Right ventricle myocardium superior (tissue), 1 donor: ENCODE results near the gene SPDEF. TPM values are rescaled to one million over a fixed set of nuclear protein-coding genes. Genes with fewer than 3 reads are reported as not detected.
A peak's percentile ranks its signal among the peaks of the same experiment; 100 is the strongest.

Experiments
- ATAC-seq: fragments of 200-7000 bp; cut with Tn5 transposase; one replicate; pipeline ENCODE4 v1.9.1; 2020; ENCODE audit warnings: mild to moderate bottlenecking; ENCODE audit not compliant: poor library complexity
- DNase-seq: peaks from one replicate; pipeline ENCODE4 v3.0.0-alpha.2; 2020
- intact Hi-C: fragments of 100-400 bp; cut with DNase I; formaldehyde crosslinking; loops from one replicate; pipeline ENCODE4 v1.11.2; 2022
- total RNA-seq: library from RNA; stranded (reverse); fragmentation: NEBNext Ultra II Directional; extraction: Animal tissue kit (Norgen Biotek cat#: 25700); gene quantifications from one replicate; pipeline ENCODE4 v1.2.1, GENCODE V29; 2021
- donor health status: DM: no; HTN: yes; CAD: no; lungs with severe emphysema.

The SPDEF gene
- total RNA-seq, 1 donor from 2014 or later, result not detected

DNA sequence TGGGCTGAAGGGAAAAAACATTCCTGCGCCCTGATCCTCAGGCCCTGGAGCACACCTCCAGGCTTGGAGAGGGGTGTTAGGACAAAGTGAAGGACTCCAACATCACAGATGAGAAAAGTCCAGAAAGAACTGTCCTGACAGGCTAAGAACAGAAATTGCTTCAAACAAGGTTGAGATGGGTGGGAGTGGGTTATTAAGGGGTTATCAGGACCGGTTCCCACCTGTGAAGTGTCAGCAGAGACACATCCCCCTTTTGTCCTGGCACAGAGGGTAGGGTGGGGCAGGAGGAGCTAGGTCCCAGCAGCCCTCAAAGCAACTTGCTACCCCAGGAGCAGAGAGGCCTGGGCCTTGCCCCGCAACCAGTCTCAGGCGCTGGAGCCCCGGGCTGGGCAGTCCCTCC is 3.5 kb downstream of the SPDEF start:
- ATAC-seq (no peak), DNase-seq (no peak)
- intact Hi-C loops, result no loop called here

DNA sequence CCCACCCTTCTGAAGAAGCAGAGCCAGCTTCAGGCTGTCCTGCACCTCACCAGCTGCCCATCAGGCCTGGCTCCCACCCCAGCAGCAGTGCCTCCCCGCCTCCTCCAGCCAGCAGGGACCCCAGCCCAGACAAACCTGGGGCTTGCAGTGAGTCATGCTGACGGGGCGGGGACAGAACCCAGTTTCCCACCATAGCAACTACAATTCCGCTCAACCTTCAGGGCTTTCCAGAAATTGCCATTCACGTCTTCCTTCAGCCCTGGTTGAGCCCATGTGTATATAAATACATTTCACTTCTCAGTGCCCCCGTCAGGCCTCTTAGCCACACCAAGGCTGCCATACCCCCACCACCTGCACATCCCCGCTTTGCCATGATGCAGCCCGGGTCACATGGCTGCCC is 4.4 kb downstream of the SPDEF start:
- ATAC-seq, result no peak

GRCh38 chr6:34549804-34550202 is 6.3 kb downstream of the SPDEF start:
- ATAC-seq (no peak), DNase-seq (no peak)
- intact Hi-C loops, result no loop called here

More for the DNA sequence above, 4.4 kb downstream of the SPDEF start:
- DNase-seq, result no peak
- intact Hi-C loops, result no loop called here

DNA sequence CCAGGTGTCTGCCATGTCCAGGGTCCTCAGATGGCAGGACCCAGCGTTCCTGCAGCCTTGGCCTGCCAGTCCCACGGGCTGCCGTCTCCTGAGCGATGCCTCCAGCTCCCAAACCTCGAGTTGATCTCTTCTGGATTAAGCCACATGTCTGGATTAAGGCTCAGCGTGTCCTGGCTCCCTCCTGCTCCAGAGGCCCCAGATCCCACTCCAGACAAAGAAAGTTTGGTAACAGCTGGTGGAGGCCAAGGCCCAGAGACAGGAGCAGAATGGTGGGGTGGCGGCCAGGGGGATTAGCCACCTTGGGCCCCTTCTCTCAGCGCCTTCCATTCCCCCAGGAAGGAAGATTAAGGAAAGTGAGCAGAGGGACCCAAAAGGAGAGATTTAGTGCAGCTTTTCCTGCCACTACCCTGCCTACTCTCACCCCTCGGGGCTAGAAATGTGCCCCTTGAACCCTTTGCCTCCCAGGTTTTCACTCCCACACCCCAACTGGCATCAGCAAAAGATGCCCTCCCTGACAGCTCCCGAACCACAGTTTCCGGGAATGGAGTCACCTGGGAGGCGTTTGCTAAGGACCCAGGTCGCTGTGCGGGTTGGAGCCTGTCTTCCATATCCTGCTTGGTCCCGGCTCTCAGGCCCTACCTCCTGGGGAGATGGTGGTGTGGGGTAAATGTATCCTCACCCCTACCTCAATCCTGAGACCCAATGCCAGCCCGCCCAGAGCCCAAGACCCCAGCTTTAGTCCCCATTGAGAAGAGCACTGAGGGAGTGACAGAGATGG is 6.9 kb downstream of the SPDEF start:
- DNase-seq (no peak), ATAC-seq (no peak)
- intact Hi-C loops, result no loop called here

GRCh38 chr6:34547701-34548644 is 8.2 kb downstream of the SPDEF start:
- intact Hi-C loops, result no loop called here
- ATAC-seq (no peak), DNase-seq (no peak)

GRCh38 chr6:34546551-34547321 is 9.4 kb downstream of the SPDEF start:
- intact Hi-C loops, result no loop called here
- DNase-seq, result peak; percentile 72
- peak; percentile 70 for ATAC-seq

DNA sequence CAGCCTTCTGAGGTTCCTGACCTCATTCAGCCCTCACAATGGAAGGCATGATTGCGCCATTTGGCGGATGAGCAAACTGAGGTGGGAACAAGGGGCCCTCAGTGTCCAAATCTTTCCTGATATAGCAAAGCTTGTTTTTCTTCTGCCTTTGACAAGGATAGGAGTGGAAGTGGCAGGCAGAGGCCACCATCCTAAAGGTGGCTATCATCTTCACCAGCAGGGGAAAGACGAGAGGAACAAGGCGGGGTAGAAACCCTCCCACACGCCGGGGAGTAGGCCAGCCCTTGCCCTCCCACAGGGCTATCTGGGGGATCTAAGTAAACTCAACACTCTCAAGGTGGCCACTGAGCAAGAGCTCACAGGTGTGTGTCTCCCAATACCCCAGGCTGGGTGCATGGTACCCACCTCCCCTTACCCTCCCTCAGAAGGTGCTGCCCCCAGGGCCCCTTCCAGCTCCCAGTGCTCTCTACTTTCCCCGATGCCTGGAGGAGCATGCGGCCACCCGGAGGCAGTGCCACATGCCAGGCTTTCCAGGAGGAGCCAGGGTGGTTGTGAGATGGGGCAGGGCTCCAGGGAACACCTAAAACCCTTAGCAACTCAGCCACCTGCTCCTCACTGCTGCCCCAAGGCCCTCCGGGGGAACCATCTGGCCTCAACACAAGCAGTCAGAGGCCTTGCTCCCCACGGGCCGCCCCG is 11.2 kb downstream of the SPDEF start:
- ATAC-seq, result no peak
- no peak for DNase-seq
- intact Hi-C loops, result no loop called here

- intact Hi-C loops, result no loop called here
- DNase-seq, result no peak
- no peak for ATAC-seq
Observed at GRCh38 chr6:34544052-34544604, 12.0 kb downstream of the SPDEF start.

GRCh38 chr6:34543421-34543820 is 12.7 kb downstream of the SPDEF start:
- intact Hi-C loops, result no loop called here
- no peak for DNase-seq
- ATAC-seq, result no peak

GRCh38 chr6:34540841-34541240 is 15.3 kb downstream of the SPDEF start:
- intact Hi-C loops, result no loop called here
- ATAC-seq (no peak), DNase-seq (no peak)

DNA sequence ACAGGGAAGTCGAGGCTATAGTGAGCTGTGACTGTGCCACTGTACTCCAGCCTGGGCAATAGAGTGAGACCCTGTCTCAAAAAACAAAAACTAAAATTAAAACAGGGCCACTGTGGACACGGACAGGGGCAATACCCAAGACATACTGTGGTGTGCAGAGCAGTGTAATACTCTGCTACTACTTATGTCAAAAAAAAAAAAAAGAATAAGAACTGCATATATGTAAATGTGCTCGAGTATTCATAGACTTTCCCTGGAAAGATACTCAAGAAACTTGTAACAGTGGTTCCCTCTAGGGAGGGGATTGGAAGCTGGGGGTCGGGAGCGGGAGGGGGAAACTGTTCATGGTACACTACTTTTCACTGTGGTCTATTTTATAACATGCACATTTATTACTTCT is 15.9 kb downstream of the SPDEF start:
- DNase-seq, result no peak
- ATAC-seq, result no peak
- intact Hi-C loops, result no loop called here

GRCh38 chr6:34539181-34539580 is 16.9 kb downstream of the SPDEF start:
- ATAC-seq (no peak), DNase-seq (no peak)
- intact Hi-C loops, result no loop called here

DNA sequence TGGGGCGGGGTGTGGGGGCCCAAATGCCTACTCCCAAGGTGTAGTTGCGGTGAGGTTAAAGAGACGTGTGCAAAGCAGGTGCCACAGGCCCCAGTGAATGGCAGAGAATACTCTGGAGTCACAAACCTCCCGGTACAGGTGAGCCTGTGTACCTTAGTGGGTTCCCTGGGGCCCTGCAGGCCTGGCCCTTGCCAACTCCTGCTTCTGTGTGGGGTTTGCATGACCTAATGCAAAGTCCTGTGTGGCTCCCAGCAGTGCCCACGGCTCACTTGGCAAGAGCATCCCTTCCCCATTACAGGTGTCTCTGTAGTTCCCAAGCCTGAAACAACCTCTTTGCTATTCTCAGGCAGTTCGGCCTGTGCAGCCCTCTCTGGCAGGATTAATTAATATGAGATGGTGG is 17.5 kb downstream of the SPDEF start:
- intact Hi-C loops, result no loop called here
- no peak for ATAC-seq
- no peak for DNase-seq

- ATAC-seq (no peak), DNase-seq (no peak)
- intact Hi-C loops, result no loop called here
Observed at GRCh38 chr6:34537922-34538550, 18.1 kb downstream of the SPDEF start.

DNA sequence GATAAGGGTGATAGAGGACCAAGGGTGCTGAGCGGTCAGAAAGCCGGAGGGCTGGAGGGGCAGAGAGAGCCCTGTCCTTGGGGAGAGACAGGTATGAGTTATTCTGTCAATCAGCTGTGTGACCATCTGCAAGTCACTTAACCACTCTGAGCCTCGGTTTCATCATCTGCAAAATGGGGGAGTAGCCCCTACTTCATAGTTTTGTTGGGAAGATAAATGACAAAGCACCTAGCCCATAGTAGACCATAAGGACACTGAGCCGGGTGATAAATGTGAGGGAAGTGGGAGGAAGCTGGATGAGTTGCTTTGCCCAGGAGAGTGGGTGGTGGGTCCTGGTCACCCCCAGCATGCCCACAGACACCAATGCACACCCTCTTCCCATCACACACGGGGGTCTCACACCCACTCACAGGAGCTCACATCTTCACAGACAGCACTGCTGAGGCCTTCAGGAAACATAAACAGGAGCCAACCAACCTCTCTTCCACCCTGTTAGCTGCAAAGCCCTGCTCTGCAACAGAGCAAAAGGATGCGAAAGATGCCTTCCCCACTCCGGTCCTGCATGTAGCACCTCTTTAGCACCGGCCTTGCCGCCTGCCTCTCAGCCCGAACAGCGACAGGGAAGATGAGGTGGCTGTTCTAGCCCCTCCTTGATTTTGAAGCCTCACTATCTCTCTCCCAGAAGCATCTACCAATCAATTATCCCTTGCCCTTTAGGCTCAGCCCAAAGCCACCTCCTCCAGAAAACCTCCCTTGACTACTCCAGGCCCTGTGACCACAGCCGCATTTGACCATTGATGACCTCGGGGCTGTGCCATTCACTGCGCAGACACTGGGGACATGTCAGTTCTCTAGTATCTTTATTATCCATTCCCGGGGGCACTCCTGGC is 18.9 kb downstream of the SPDEF start:
- intact Hi-C loops, result no loop called here
- ATAC-seq (no peak), DNase-seq (no peak)

DNA sequence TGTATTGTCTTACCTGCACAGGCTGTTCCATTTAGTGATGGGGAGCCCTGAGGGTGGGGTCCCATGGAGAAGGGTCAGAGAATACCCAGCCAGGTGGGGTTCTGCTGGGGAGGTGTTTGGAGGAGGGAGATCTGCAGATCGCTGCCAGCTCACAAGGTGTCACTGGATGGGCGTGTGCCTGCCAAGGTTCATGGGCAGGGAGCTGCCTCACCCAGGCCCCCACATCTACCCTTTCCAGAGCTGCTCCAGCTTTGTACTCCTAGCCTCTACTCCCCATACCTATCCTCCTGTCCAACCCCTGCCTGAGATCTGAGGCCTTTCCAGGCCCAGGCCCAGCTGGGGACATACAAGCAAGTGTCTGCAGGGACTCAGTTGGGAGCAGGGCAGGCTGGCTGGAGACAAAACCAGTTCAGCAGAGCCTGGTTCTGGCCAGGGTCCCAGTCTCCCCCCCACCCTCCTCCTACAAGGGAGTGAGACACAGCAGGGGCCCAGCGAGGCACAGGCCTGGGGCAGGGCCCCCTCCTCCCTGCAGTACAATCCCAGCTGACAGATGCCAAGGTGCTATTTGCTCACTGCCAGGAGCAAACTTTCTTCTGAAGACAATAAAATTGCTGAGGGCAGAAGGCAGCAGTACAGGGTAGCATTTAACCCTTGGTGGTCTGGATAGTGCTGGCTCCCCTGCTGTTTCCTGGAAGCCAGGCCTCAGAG is 19.7 kb downstream of the SPDEF start:
- DNase-seq (no peak), ATAC-seq (no peak)
- intact Hi-C loops, result no loop called here
